Keratinocyte (primary cell): ENCODE measurements around the gene TTC28. TPM values are rescaled to one million over a fixed set of nuclear protein-coding genes. Genes with fewer than 3 reads are reported as not detected.

Source experiments
- DNase-seq: peaks from one replicate; pipeline ENCODE4 v3.0.0-alpha.2; 2011; ENCODE audit warnings: low read depth, missing footprints, low spot score
- FAIRE-seq: peaks from 2 replicates; lab custom pipeline; 2011; peaks lifted over from hg19 to GRCh38; lab: Jason Lieb, UNC
- H2AFZ ChIP-seq: 2 replicates; pipeline ENCODE4 v1.6.0; 2012; ENCODE audit warnings: low read length, control low read depth, inconsistent platforms; ENCODE audit not compliant: control insufficient read depth
- H3K27ac ChIP-seq: 2 replicates; pipeline ENCODE4 v1.5.1; 2011; ENCODE audit warnings: low read length; ENCODE audit not compliant: control insufficient read depth, insufficient read depth
- H3K27me3 ChIP-seq: 3 replicates; pipeline ENCODE4 v1.6.0; 2011; ENCODE audit warnings: low read length; ENCODE audit not compliant: control insufficient read depth, insufficient read depth; ENCODE audit errors: extremely low read depth
- H3K36me3 ChIP-seq, 2 experiments: 2 replicates in 1 of 2; 3 replicates in 1 of 2; pipeline ENCODE4 v1.5.1; 2011; ENCODE audit warnings: low read length in 2 of 2, mild to moderate bottlenecking in 1 of 2; ENCODE audit not compliant: control insufficient read depth in 2 of 2, insufficient read depth in 2 of 2; ENCODE audit errors: extremely low read depth in 1 of 2
- H3K4me1 ChIP-seq: 3 replicates; pipeline ENCODE4 v1.5.1; 2011; ENCODE audit warnings: low read length; ENCODE audit not compliant: control insufficient read depth, insufficient read depth; ENCODE audit errors: extremely low read depth
- H3K4me2 ChIP-seq: 3 replicates; pipeline ENCODE4 v1.6.0; 2011; ENCODE audit warnings: low read depth, low read length; ENCODE audit not compliant: control insufficient read depth, insufficient read depth; ENCODE audit errors: extremely low read depth
- H3K4me3 ChIP-seq, 3 experiments: fragments of 200-600 bp in 1 of 3; sonication (generic) in 1 of 3; 2 replicates in 2 of 3; 3 replicates in 1 of 3; pipeline ENCODE4 v1.5.1; 2011 to 2016; ENCODE audit warnings: low read length in 3 of 3, mild to moderate bottlenecking in 3 of 3, control low read depth in 2 of 3, inconsistent platforms in 1 of 3, low read depth in 1 of 3, mixed read lengths in 1 of 3, mixed run types in 1 of 3, moderate library complexity in 1 of 3; ENCODE audit not compliant: control insufficient read depth in 2 of 3, insufficient read depth in 2 of 3; ENCODE audit errors: extremely low read depth in 1 of 3
- H3K79me2 ChIP-seq: 2 replicates; pipeline ENCODE4 v1.6.0; 2012; ENCODE audit warnings: low read length; ENCODE audit not compliant: control insufficient read depth, insufficient read depth
- H3K9ac ChIP-seq: 3 replicates; pipeline ENCODE4 v1.6.0; 2011; ENCODE audit warnings: low read length; ENCODE audit not compliant: control insufficient read depth, insufficient read depth; ENCODE audit errors: extremely low read depth
- H3K9me1 ChIP-seq: 3 replicates; pipeline ENCODE4 v1.6.0; 2011; ENCODE audit warnings: low read length; ENCODE audit not compliant: control insufficient read depth, insufficient read depth; ENCODE audit errors: extremely low read depth
- H3K9me3 ChIP-seq: 2 replicates; pipeline ENCODE4 v1.5.1; 2012; ENCODE audit warnings: low read depth, low read length; ENCODE audit not compliant: control insufficient read depth
- H4K20me1 ChIP-seq: 3 replicates; pipeline ENCODE4 v1.6.0; 2011; ENCODE audit warnings: low read length; ENCODE audit not compliant: control insufficient read depth, insufficient read depth; ENCODE audit errors: extremely low read depth
- CTCF ChIP-seq, 3 experiments: IDR thresholded peaks in 1 of 3; conservative IDR thresholded peaks in 1 of 3; optimal IDR thresholded peaks in 1 of 3; 2 replicates in 2 of 3; 3 replicates in 1 of 3; pipeline versions ENCODE3 to v1.5.1; 2011; ENCODE audit warnings: low read length in 3 of 3, mild to moderate bottlenecking in 3 of 3, moderate library complexity in 2 of 3, control low read depth in 1 of 3, inconsistent platforms in 1 of 3; ENCODE audit not compliant: insufficient read depth in 2 of 3; ENCODE audit errors: extremely low read depth in 1 of 3
- EZH2 ChIP-seq: IDR thresholded peaks from one replicate; pipeline ENCODE4 v1.6.1; 2012; ENCODE audit warnings: inconsistent platforms, mild to moderate bottlenecking, low read length, moderate library complexity
- dilution Hi-C: fragments of 300-500 bp; cut with MboI; formaldehyde crosslinking; loops from one replicate; pipeline ENCODE4 v1.7.0; 2020; ENCODE audit warnings: low sequenced_read_pairs; ENCODE audit not compliant: extremely low pct_ligation_motif_present
- polyA plus RNA-seq, 5 experiments: library from polyadenylated mRNA; depleted of rRNA in 3 of 5; stranded (reverse) in 3 of 5; stranded (forward) in 1 of 5; unstranded in 1 of 5; fragments of >200 nt; gene quantifications; 1 replicate in 1 of 5; 2 replicates in 3 of 5; 3 replicates in 1 of 5; pipeline versions ENCODE4 v1.2.1 to v1.2.3, GENCODE V29; 2011 to 2012; ENCODE audit warnings: missing spikeins in 2 of 5, low read depth in 1 of 5, low replicate concordance in 1 of 5

TTC28 gene
- polyA plus RNA-seq, 1 donor (not counting 4 experiments of a cell fraction or from before 2014, with no cell fraction given): 0.66 TPM

GRCh38 chr22:28249402-28249801 lies 430.2 kb downstream of the TTC28 start:
- H3K27me3 ChIP-seq: no peaks in the 10 kb centered on the region
- H2AFZ ChIP-seq: no peak overlapping the region
- DNase-seq (no peak), FAIRE-seq (no peak)
- H3K9me3 ChIP-seq: no peaks in the 10 kb centered on the region
- H3K79me2 ChIP-seq: no peaks in the 10 kb centered on the region
- no peak overlapping the region for H3K4me3 ChIP-seq
- no peaks in the 10 kb centered on the region for H3K36me3 ChIP-seq
- TF ChIP-seq EZH2: no peak
- TF ChIP-seq CTCF (optimal IDR thresholded peaks at IDR 0.05 in 1 of 3, IDR thresholded peaks at IDR 0.05 in 1 of 3, conservative IDR thresholded peaks at IDR 0.05 in 1 of 3; ENCODE audit: extremely low read depth in 1 of 3, insufficient read depth in 2 of 3, low read length in 3 of 3): no peak
- H3K27ac ChIP-seq: no peak overlapping the region
- no peak overlapping the region for H3K9ac ChIP-seq
- dilution Hi-C loops: no loop called here
- H3K4me1 ChIP-seq: no peaks in the 10 kb centered on the region
- H4K20me1 ChIP-seq: no peaks in the 10 kb centered on the region
- H3K9me1 ChIP-seq: no peaks in the 10 kb centered on the region
- no peak overlapping the region for H3K4me2 ChIP-seq

GRCh38 chr22:28247667-28248363 lies 431.8 kb downstream of the TTC28 start:
- Histone ChIP-seq H3K9me3 (no peaks in the 10 kb centered on the region), H3K27me3 (no peaks in the 10 kb centered on the region), H3K79me2 (no peaks in the 10 kb centered on the region), H3K36me3 (no peaks in the 10 kb centered on the region), H4K20me1 (no peaks in the 10 kb centered on the region), H3K4me3 (no peak overlapping the region), H3K9ac (no peak overlapping the region), H3K27ac (no peak overlapping the region), H3K9me1 (no peaks in the 10 kb centered on the region), H2AFZ (no peak overlapping the region), H3K4me1 (no peaks in the 10 kb centered on the region), H3K4me2 (no peak overlapping the region)
- DNase-seq (no peak), FAIRE-seq (no peak)
- TF ChIP-seq EZH2: no peak
- dilution Hi-C loops: no loop called here

GRCh38 chr22:28247136-28247535 lies 432.5 kb downstream of the TTC28 start:
- Histone ChIP-seq H2AFZ (no peak overlapping the region), H3K4me1 (no peaks in the 10 kb centered on the region), H3K36me3 (no peaks in the 10 kb centered on the region), H3K9ac (no peak overlapping the region), H3K9me1 (no peaks in the 10 kb centered on the region), H3K4me2 (no peak overlapping the region), H3K27ac (no peak overlapping the region), H3K79me2 (no peaks in the 10 kb centered on the region), H3K27me3 (no peaks in the 10 kb centered on the region), H3K4me3 (no peak overlapping the region), H3K9me3 (no peaks in the 10 kb centered on the region), H4K20me1 (no peaks in the 10 kb centered on the region)
- dilution Hi-C loops: no loop called here
- DNase-seq (no peak), FAIRE-seq (no peak)
- TF ChIP-seq CTCF (optimal IDR thresholded peaks at IDR 0.05 in 1 of 3, IDR thresholded peaks at IDR 0.05 in 1 of 3, conservative IDR thresholded peaks at IDR 0.05 in 1 of 3; ENCODE audit: extremely low read depth in 1 of 3, insufficient read depth in 2 of 3, low read length in 3 of 3) (no peak), EZH2 (no peak)
